Ectodermal cell (in vitro differentiated cells): Measurements from ENCODE around the gene IL16.

ENCODE experiments used
- H3K27ac ChIP-seq: 2 replicates; pipeline ENCODE4 v1.7.0; 2013; ENCODE audit warnings: mild to moderate bottlenecking, low read depth, low read length; ENCODE audit not compliant: insufficient read depth, poor library complexity, severe bottlenecking
- H3K27me3 ChIP-seq: 2 replicates; pipeline ENCODE4 v1.7.0; 2013; ENCODE audit warnings: mild to moderate bottlenecking, low read length; ENCODE audit not compliant: insufficient read depth, control insufficient read depth, poor library complexity, severe bottlenecking
- H3K36me3 ChIP-seq: one replicate; pipeline ENCODE4 v1.7.0; 2013; ENCODE audit warnings: low read length; ENCODE audit not compliant: control insufficient read depth, insufficient read depth
- H3K4me1 ChIP-seq: one replicate; pipeline ENCODE4 v1.7.0; 2013; ENCODE audit warnings: low read length; ENCODE audit not compliant: control insufficient read depth, insufficient read depth
- H3K4me3 ChIP-seq: 2 replicates; pipeline ENCODE4 v1.7.0; 2013; ENCODE audit warnings: low read depth, low read length, control low read depth; ENCODE audit not compliant: insufficient read depth
- H3K9me3 ChIP-seq: 2 replicates; pipeline ENCODE4 v1.7.0; 2013; ENCODE audit warnings: mild to moderate bottlenecking, low read length, moderate library complexity; ENCODE audit not compliant: control insufficient read depth
- WGBS, 2 experiments: methylation state at CpG; one replicate each; pipeline ENCODE4 v1.1.7; 2013; ENCODE audit warnings: missing lambda C conversion rate in 2 of 2; 5-methylcytosine and 5-hydroxymethylcytosine counted together

The IL16 gene

DNA sequence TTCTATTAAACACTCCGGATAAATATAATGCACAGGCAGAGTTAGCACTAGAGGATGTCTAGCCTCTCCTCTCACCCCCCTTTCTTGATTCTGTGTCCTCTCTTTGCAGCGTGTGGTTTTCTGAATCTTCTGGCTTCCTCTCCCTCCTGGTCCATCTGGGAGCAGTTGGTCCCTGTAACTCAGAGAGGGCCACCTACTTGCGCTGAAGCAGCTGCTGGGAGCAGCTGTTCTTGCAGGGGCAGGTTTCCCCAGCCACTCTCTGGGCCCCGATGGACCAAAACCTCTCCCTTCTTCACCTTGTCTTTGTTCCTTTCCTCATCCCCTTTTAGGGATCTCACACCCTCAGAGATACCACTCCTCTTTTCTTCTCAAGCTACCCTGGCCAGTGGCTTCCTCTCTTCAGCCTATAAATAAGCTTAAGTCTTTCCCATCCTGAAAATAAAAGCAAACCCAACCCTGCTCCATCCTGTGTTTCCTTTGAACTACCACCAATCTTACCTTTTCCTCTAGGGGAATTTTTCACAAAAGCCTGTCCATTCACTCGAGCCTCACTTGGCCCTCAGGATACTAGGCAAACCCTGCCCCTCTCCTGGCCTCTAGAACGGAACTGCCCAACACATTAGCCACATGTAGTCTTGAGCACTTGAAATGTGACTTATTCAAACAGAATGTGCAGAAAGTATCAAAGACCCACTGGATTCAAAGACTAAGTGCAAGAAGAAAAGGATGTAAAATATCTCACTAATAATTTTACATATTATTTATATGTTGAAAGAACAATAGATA, 67.6 kb downstream of the IL16 start:
- no peaks in the 10 kb centered on the region for H3K9me3 ChIP-seq
- peaks cover 7% of the 10 kb centered on the region for H3K4me1 ChIP-seq
- no peaks in the 10 kb centered on the region for H3K27me3 ChIP-seq
- WGBS, 2 experiments, result 93 to 95% methylated on average over 6 of the region's 6 CpGs
- no peaks in the 10 kb centered on the region for H3K36me3 ChIP-seq
- H3K27ac ChIP-seq, result no peak overlapping the region
- no peak overlapping the region for H3K4me3 ChIP-seq

DNA sequence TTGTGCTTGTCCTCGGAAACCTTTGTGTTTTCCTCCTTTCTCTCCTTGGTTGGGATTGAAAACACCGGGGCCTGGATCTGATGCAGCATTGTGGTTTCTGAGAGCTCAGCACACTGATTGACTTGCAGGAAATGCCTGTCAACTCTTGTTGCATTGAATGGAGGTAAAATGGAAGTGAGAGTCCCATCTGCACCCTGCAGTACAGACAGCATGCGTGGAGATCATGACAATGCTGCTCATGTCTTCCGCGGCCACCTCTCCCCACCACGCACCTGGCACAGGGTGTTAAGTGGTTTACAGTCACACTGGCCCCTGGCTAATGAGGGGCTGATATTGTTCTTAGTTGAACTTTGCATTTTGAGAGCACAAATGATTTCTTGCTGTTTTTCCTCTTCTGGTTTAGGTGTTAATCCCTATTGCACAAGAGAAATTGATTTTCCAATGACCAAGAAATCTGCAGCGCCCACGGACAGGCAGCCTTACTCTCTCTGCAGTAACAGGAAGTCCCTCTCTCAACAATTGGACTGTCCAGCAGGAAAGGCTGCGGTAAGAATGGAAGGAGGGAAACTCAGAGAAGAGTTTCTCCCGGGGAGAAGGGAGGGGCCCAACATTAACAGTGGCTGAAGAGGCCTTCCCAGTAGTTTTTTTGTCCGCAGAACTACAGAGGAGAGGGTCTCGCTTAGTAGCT, 68.7 kb downstream of the IL16 start:
- 71 to 74% methylated on average over 12 of the region's 12 CpGs for WGBS, 2 experiments
- Histone ChIP-seq H3K27ac (no peak overlapping the region), H3K4me3 (no peak overlapping the region), H3K4me1 (peaks cover 7% of the 10 kb centered on the region), H3K36me3 (no peaks in the 10 kb centered on the region), H3K9me3 (no peaks in the 10 kb centered on the region), H3K27me3 (no peaks in the 10 kb centered on the region)

- peaks cover 7% of the 10 kb centered on the region for H3K4me1 ChIP-seq
- 6 to 7% methylated on average over 14 of the region's 14 CpGs for WGBS, 2 experiments
- no peaks in the 10 kb centered on the region for H3K36me3 ChIP-seq
- no peaks in the 10 kb centered on the region for H3K27me3 ChIP-seq
- no peak overlapping the region for H3K4me3 ChIP-seq
- no peaks in the 10 kb centered on the region for H3K9me3 ChIP-seq
- H3K27ac ChIP-seq, result no peak overlapping the region
These were observed 69.5 kb downstream of the IL16 start for GRCh38 chr15:81265944-81266775.

DNA sequence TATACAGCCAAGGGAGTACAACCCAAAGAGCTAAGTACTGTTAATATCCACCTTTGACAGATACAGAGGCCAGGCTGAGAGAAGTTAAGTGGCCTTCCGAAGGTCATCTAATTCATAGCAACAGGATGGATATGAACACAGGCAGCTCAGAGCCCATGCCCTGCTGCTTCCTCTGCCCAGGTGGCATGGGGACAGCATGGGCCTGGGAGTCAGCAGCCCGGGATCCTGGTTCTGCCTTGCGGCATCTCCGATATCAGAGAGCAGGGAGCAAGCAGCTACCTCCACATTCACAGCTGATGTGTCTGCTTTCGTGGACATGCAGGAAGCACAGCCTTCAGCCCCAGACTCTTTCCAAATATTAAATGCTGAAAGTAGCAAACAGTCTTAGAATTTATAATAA, 71.7 kb downstream of the IL16 start:
- H3K27me3 ChIP-seq, result no peaks in the 10 kb centered on the region
- H3K4me3 ChIP-seq, result no peak overlapping the region
- no peaks in the 10 kb centered on the region for H3K9me3 ChIP-seq
- no peaks in the 10 kb centered on the region for H3K36me3 ChIP-seq
- WGBS, 2 experiments, result 92 to 94% methylated on average over 5 of the region's 5 CpGs
- peaks cover 7% of the 10 kb centered on the region for H3K4me1 ChIP-seq
- H3K27ac ChIP-seq, result no peak overlapping the region

GRCh38 chr15:81268881-81269601, 72.4 kb downstream of the IL16 start:
- Histone ChIP-seq H3K27me3 (no peaks in the 10 kb centered on the region), H3K36me3 (no peaks in the 10 kb centered on the region), H3K9me3 (no peaks in the 10 kb centered on the region), H3K4me3 (no peak overlapping the region), H3K4me1 (peaks cover 7% of the 10 kb centered on the region), H3K27ac (no peak overlapping the region)
- 91 to 92% methylated on average over 10 of the region's 10 CpGs for WGBS, 2 experiments

DNA sequence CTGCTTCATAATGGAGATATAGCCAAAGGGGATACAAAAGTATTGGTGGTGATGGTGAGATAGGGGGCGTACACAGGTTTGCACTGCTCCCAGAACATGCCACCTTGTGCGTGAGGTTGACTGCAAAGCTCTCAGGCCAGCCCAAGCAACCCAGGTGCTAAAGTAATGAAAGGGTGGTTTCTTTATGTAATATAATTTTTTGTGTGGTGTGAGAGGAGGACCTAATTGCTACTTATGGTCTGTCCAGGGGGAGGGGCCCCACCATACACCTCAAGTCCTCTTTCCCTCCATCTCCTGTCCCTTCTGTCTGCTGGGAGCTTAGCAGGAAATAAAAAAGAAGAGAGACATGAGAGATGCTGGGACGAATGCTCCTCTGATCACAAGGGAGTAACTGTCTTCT, 73.5 kb downstream of the IL16 start:
- WGBS, 2 experiments, result 86 to 91% methylated on average over 3 of the region's 3 CpGs
- Histone ChIP-seq H3K9me3 (no peaks in the 10 kb centered on the region), H3K4me3 (no peak overlapping the region)

DNA sequence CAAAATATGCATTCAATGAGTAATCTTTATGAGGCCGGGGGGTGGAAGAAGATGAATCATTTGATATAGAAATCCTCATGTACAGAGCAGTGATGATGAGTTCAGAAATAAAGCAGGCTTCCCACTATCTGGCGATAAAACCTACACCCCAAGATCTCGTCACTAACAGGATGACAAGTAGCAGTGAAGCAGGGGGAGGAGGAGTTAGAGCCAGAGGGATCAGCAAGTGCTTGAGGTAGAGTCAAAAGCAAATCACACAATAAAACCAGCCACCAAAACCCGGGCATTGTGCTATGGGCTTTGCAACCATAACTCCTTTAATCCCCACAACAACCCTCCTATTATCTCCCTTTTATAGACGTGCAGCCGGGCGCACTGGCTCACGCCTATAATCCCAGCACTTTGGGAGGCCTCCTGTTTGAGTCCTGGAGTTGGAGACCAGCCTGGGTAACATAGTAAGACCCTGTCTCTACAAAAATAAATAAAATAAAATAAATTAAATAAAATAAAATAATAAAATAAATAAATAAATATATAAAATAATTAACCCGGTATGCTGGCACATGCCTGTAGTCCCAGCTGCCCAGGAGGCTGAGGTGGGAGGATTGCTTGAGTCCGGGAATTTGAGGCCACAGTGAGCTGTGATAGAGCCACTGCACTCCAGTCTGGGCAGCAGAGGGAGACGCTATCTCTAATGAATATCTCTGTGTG, 74.3 kb downstream of the IL16 start:
- 82 to 88% methylated on average over 11 of the region's 11 CpGs for WGBS, 2 experiments
- Histone ChIP-seq H3K27me3 (no peaks in the 10 kb centered on the region), H3K27ac (no peak overlapping the region), H3K36me3 (no peaks in the 10 kb centered on the region), H3K4me3 (no peak overlapping the region), H3K9me3 (peaks cover under 1% of the 10 kb centered on the region), H3K4me1 (peaks cover 8% of the 10 kb centered on the region)

More for the DNA sequence above, 73.5 kb downstream of the IL16 start:
- H3K27me3 ChIP-seq, result no peaks in the 10 kb centered on the region
- no peaks in the 10 kb centered on the region for H3K36me3 ChIP-seq
- no peak overlapping the region for H3K27ac ChIP-seq
- peaks cover 11% of the 10 kb centered on the region for H3K4me1 ChIP-seq

- WGBS, 2 experiments, result 93% methylated on average over 12 of the region's 12 CpGs
- Histone ChIP-seq H3K36me3 (no peaks in the 10 kb centered on the region), H3K4me3 (no peak overlapping the region), H3K9me3 (peaks cover 3% of the 10 kb centered on the region), H3K4me1 (peaks cover 5% of the 10 kb centered on the region), H3K27me3 (no peaks in the 10 kb centered on the region), H3K27ac (no peak overlapping the region)
These were observed 75.3 kb downstream of the IL16 start for GRCh38 chr15:81271761-81272644.

GRCh38 chr15:81273200-81273599, 76.5 kb downstream of the IL16 start:
- Histone ChIP-seq H3K27ac (no peak overlapping the region), H3K9me3 (peaks cover 3% of the 10 kb centered on the region), H3K4me3 (no peak overlapping the region), H3K4me1 (peaks cover 5% of the 10 kb centered on the region), H3K27me3 (no peaks in the 10 kb centered on the region), H3K36me3 (no peaks in the 10 kb centered on the region)
- 93 to 95% methylated on average over 5 of the region's 5 CpGs for WGBS, 2 experiments
